K562 (cell line): ENCODE results near the gene GCG.

Experiments
- ATF1 ChIP-seq, 2 experiments: fragments of 450-650 bp in 1 of 2; IDR thresholded peaks; 2 replicates each; pipeline ENCODE4 v1.6.1; 2016; ENCODE audit warnings: missing compliant biosample characterization in 1 of 2, missing genetic modification characterization in 1 of 2
- POLR2AphosphoS5 ChIP-seq: IDR thresholded peaks from 2 replicates; pipeline ENCODE4 v1.6.1; 2011; ENCODE audit warnings: mild to moderate bottlenecking, low read depth, low read length, moderate library complexity; ENCODE audit not compliant: control insufficient read depth, insufficient read depth
- ZC3H4 ChIP-seq: sonication (generic); formaldehyde crosslinking; IDR thresholded peaks from 2 replicates; pipeline ENCODE4 v1.9.0; 2021; ENCODE audit warnings: missing genetic modification reagents, borderline replicate concordance

DNA sequence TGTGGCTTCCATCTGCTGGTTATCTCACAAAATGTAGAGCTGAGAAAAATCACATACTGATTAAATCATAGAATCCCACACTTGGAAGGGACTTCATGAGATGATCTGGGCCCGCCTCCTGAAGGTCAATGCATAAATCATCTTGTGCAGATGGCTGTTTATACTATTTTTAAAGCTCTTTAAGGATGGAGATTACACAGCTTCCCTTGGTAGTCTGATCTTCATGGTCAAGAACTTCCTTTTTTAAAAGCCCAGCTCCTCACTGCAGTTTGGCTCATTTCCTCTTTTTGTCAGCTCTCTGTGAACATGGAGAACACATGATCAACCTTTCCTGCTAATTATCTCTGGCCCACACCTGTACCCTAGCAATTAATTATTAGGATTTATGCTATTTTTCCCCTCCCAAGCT is 25.9 kb downstream of the GCG start:
- no peak for TF ChIP-seq ATF1 (CRISPR knock-in tag; IDR thresholded peaks at IDR 0.05)
- no peak for TF ChIP-seq ATF1 (tag; IDR thresholded peaks at IDR 0.05)
- TF ChIP-seq ZC3H4 (CRISPR knock-in tag): no peak
- no peak for TF ChIP-seq POLR2AphosphoS5
